ENCODE results near the gene TMEM131.
"Not testable (repeated sequence)": the region's sequence is repeated elsewhere in the genome, so short reads cannot be mapped to it uniquely, and the experiment has no call there.

Gene TMEM131

GRCh38 chr2:97985998-97986397, 9.8 kb downstream of the TMEM131 start:
- no peak for DNase-seq

GRCh38 chr2:97983698-97984097, 12.1 kb downstream of the TMEM131 start:
- DNase-seq: no peak

DNA sequence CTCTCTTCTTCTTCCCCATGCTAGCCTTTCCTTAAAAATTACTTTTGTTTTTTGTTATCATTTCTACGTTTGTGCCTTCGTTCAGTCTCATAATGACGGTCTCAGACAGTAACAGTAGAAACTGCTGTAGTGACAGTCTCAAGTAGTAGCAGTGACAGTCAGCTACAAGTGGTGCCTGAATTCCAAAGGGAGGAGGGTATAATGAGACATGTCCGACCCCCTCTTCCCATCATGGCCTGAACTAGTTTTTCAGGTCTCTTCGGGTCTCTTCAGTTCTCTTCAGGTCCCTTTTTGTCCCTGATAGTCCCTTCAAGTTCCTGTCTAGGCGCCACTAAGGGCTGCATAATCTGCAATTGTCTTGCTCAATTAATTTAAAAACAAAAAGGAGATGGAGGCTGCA, 12.6 kb downstream of the TMEM131 start:
- no peak for DNase-seq

DNA sequence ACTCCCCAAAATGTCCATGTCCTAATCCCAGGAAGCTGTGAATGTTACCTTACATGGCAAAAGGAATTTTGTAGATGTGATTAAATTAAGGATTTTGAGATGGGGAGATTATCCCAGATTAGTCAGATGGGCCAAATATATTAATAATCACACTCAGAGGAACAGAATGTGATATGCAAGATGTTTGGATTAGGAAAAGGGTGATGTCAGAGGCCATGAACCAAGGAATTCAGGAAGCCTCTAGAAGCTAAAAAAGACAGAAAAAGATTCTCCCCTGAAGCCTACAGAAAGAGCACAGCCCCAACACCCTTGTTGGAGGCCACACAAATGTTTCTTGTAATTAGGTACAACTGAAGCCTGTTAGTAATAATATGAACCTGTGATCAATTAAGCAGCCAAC, 13.1 kb downstream of the TMEM131 start:
- DNase-seq: no peak

DNA sequence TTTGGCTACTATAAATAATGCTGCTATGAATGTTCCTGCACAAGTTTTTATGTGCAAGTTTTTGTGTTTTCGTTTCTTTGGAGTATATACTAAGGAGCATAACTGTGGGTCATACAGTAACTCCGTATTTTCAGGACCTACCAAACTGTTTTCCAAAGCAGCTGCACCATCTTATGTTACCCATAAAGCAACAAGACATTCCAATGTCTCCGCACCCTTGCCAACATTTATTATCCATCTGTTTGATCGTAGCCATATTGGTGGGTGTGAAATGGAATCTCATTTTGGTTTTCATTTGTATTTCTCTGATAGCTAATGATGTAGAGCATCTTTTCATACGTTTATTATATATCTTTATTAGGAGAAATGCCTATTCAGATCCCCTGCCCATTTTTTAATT, 13.8 kb downstream of the TMEM131 start:
- no peak for DNase-seq

DNA sequence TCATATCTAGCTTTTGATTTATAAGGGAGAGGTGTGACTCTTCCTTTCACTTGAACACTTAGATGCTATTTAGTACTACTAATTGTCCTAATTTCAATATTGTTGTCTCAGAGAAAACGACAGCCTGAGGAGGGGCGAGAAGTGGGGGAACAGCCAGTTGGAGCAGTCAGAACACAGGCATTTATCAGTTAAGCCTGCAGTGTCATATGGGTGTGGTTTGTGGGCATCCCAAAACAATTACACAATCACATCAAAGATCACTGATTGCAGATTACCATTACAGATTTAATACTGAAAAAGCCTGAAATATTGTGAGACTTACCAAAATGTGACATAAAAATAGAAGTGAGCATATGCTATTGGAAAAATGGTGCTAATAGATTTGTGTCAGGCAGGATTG, 15.8 kb downstream of the TMEM131 start:
- DNase-seq: no peak

DNA sequence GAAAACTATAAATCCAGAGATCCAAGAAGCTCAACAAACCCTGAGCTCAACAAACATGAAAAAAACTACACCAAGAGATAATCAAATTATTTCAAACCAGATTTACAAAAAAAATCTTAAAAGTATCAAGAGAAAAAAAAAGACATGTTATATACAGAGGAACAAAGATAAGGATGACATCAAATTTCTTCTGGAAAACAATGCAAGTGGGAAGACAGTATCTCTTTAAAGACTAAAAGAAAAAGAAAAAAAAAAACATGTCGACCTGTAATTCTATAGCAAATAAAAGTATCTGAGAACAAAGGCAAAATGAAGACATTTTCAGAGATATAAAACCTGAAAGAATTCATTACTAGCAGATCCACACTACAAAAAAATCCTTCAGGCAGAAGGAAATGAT, 21.3 kb downstream of the TMEM131 start:
- DNase-seq: no peak

- no peak for DNase-seq
These were observed 25.3 kb downstream of the TMEM131 start for GRCh38 chr2:97970293-97971060.

- no peak for DNase-seq
These were observed 26.4 kb downstream of the TMEM131 start for GRCh38 chr2:97969081-97970067.

- DNase-seq: no peak
These were observed 27.7 kb downstream of the TMEM131 start for GRCh38 chr2:97967931-97968627.

DNA sequence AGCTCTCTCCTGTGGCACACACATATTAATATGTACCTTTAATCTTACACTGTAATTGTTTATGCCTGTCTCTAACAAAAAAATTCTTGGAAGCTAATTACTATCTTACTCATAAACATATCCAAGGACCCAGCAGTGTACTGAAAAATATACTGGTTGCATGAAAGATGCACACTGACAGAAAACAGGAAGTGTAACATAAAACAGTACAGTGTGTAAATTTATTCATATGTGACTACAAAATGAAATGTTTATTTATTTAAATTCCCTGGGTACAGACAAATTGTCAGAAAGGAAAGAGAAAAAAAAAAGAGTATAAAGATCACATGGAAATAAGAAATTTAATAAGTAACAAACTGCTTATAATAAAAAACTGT, 28.5 kb downstream of the TMEM131 start:
- DNase-seq: no peak

DNA sequence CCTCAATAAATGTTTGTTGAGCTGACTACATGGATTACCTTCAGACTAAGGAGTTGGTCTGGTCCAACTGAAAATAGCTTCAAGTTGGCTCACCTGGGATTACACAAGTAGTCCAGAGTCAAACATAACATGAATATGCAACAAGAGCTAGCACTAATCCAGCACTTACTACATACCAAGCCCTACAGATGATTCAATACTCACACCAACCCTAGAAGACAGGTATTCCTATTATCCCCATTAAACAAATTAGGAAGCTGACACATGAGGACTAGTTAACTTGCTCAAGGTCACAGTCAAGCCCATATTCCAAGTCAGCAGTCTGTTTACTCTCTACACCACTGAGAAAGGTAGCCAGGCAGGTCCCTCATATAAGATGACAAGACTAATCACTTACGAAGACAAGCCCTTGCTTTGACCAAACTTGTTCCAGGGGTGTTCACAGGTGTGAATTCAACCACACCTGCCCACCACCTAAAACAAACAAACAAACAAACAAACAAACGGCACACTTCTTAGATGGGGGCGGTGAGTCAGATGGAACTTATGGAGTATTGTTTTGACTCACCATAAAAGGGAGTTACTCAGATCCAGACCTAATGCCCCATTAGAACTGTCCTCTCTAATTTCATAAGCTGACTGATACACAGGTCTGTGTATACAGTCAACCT, 29.1 kb downstream of the TMEM131 start:
- no peak for DNase-seq

DNA sequence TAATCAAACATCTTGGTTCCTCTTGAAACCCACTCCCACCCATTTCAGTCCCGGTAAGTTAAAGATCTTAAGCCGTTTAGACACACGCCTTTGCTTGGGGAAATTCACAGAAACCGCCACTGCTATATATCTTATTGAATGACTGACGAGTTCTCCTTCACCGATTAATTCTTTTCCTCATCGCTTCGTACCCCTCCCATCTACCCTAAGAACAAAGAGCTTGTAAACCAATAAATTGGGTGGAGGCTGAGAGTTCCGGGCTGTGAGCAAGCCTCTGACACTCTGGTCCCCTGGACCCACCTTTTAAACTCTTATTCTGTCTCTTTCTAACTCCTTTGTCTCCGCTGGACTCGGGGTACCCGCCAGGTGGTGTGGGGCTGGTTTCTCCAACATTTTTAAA, 30.6 kb downstream of the TMEM131 start:
- DNase-seq: no peak

DNA sequence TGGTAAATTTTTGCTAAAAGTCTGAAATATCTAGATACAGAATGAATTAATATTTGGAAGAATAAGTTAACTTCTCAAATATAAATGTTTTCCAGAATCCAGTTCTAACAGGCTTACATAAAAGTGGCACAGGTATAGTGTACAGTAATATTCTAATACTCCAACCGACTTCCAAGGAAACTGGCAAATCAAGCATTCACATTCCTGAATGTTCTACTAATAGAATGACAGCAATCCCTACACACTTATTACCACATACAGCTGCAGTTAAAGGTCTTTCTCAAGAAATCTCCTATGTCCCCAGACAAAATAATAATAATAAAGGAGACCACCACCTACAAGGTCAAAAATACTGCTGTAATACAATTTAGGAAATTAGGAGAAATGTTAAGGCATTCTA, 31.9 kb downstream of the TMEM131 start:
- DNase-seq: no peak

DNA sequence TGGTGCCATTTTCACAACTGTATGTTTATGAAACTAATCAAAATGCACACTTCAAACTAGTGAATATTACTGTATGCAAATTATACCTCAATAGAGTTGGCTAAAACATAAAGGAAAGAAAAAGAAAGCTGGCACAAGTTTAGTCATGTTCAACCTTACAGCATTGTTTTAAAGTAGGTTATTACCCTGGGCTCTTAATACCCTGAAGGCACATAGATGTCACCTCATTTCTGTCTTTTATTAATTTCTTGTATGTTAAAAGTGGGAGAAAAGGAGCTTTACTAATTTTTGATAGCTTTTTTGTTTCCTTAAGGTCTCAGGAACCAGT, 32.7 kb downstream of the TMEM131 start:
- DNase-seq: no peak

- DNase-seq: no peak
These were observed 34.2 kb downstream of the TMEM131 start for GRCh38 chr2:97961534-97961933.

GRCh38 chr2:97958184-97958583, 37.6 kb downstream of the TMEM131 start:
- DNase-seq: no peak

- no peak for DNase-seq
These were observed 38.1 kb downstream of the TMEM131 start for GRCh38 chr2:97957432-97958183.

DNA sequence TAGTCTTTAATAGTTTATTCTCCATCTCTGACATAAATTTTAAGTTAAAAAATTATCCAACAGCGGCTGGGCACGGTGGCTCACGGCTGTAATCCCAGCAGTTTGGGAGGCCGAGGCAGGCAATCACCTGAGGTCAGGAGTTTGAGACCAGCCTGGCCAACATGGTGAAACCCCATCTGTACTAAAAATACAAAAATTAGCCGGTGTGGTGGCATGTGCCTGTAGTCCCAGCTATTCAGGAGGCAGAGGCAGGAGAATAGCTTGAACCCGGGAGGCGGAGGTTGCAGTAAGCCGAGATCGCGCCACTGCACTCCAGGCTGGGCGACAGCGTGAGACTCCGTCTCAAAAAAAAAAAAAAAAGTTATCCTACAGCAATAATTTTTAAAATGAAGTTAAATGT, 39.0 kb downstream of the TMEM131 start:
- not testable (repeated sequence) for DNase-seq

DNA sequence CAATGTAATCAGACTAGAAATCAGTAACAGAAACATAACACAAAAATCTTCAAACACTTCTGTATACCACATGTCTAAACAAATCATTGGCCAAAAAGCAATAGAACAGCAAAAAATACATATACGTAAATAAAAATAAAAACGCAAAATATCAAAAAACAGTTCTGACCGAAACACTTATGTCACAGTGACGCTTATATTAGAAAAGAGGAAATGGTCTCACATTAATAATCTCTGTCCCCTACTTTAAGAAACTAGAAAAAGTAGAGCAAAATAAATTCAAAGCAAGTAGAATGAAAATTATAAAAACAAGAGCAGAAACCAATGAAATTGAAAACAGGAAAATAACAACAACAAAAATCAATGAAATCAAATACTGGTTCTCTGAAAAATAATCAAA, 41.9 kb downstream of the TMEM131 start:
- no peak for DNase-seq

GRCh38 chr2:97952357-97952756, 43.4 kb downstream of the TMEM131 start:
- DNase-seq: no peak

DNA sequence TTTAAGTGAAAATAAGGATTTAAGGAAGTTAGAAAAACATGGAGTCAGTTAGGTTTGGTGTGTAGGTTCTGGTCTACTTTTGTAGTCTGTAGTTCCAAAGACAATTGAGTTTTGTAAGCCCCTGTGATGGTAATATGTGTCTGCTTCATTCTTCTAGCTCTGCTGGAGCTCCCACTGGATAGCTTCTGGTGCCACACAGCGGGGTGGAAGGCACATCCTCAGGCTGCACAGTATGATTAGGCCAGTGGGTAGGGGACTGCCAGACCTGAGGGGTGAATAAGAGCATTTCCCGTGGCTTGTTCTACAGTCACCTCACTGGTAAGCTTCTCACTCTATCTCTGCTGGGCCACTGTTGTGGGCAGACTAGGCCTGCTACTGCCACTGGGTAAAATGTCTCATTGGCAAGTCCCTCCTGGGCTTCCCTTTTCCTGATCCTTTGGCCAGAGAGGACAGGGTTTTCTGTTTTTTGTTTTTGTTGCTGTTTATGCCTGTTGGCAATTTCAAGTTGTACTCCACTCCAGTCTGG, 44.5 kb downstream of the TMEM131 start:
- DNase-seq: no peak
